IPS-18c (cell line): ENCODE measurements around the gene PDXDC1.
"Not testable (repeated sequence)": the region's sequence is repeated elsewhere in the genome, so short reads cannot be mapped to it uniquely, and the experiment has no call there.

Experiments used
- H3K4me3 ChIP-seq: 2 replicates; pipeline ENCODE4 v1.7.0; 2013; ENCODE audit warnings: low read depth, mild to moderate bottlenecking, low read length, moderate library complexity; ENCODE audit not compliant: insufficient read depth
- H3K9me3 ChIP-seq: one replicate; pipeline ENCODE4 v1.6.1; 2013; ENCODE audit warnings: mild to moderate bottlenecking, low read length, moderate library complexity; ENCODE audit not compliant: control insufficient read depth, insufficient read depth

PDXDC1 gene

GRCh38 chr16:15049581-15050180 lies 74.9 kb downstream of the PDXDC1 start:
- H3K9me3 ChIP-seq, result peaks cover 2% of the 10 kb centered on the region

GRCh38 chr16:15050440-15050839 lies 75.6 kb downstream of the PDXDC1 start:
- not testable (repeated sequence) for H3K4me3 ChIP-seq, H3K9me3 ChIP-seq

More at GRCh38 chr16:15049581-15050180, 74.9 kb downstream of the PDXDC1 start:
- no peak overlapping the region for H3K4me3 ChIP-seq

GRCh38 chr16:15051387-15051951 lies 76.6 kb downstream of the PDXDC1 start:
- Histone ChIP-seq H3K9me3 (peaks cover under 1% of the 10 kb centered on the region), H3K4me3 (no peak overlapping the region)

GRCh38 chr16:15052747-15053476 lies 78.1 kb downstream of the PDXDC1 start:
- Histone ChIP-seq H3K9me3 (no peaks in the 10 kb centered on the region), H3K4me3 (no peak overlapping the region)

- no peaks in the 10 kb centered on the region for H3K9me3 ChIP-seq
- no peak overlapping the region for H3K4me3 ChIP-seq
Observed at GRCh38 chr16:15053904-15054303, 79.1 kb downstream of the PDXDC1 start.

- no peaks in the 10 kb centered on the region for H3K9me3 ChIP-seq
- H3K4me3 ChIP-seq, result peak overlapping the region; percentile 87
Observed at GRCh38 chr16:15054357-15055140, 79.7 kb downstream of the PDXDC1 start.

- H3K4me3 ChIP-seq, result peak overlapping the region; percentile 87
- H3K9me3 ChIP-seq, result no peaks in the 10 kb centered on the region
Observed at GRCh38 chr16:15055141-15056053, 80.6 kb downstream of the PDXDC1 start.

- Histone ChIP-seq H3K4me3 (no peak overlapping the region), H3K9me3 (no peaks in the 10 kb centered on the region)
Observed at GRCh38 chr16:15057681-15058417, 83.0 kb downstream of the PDXDC1 start.

- no peak overlapping the region for H3K4me3 ChIP-seq
- H3K9me3 ChIP-seq, result no peaks in the 10 kb centered on the region
Observed at GRCh38 chr16:15059324-15059723, 84.5 kb downstream of the PDXDC1 start.

GRCh38 chr16:15062085-15062810 lies 87.4 kb downstream of the PDXDC1 start:
- H3K9me3 ChIP-seq, H3K4me3 ChIP-seq: not testable (repeated sequence)

GRCh38 chr16:15065961-15066360 lies 91.1 kb downstream of the PDXDC1 start:
- not testable (repeated sequence) for H3K4me3 ChIP-seq, H3K9me3 ChIP-seq

GRCh38 chr16:15066690-15067089 lies 91.9 kb downstream of the PDXDC1 start:
- not testable (repeated sequence) for H3K9me3 ChIP-seq, H3K4me3 ChIP-seq

GRCh38 chr16:15071013-15071412 lies 96.2 kb downstream of the PDXDC1 start:
- not testable (repeated sequence) for H3K4me3 ChIP-seq, H3K9me3 ChIP-seq

- H3K4me3 ChIP-seq, H3K9me3 ChIP-seq: not testable (repeated sequence)
Observed at GRCh38 chr16:15071916-15072769, 97.3 kb downstream of the PDXDC1 start.

- H3K4me3 ChIP-seq, result no peak overlapping the region
- no peaks in the 10 kb centered on the region for H3K9me3 ChIP-seq
Observed at GRCh38 chr16:15073101-15073500, 98.3 kb downstream of the PDXDC1 start.
